ENCODE results near the gene EMD.

- TF ChIP-seq CTCF (conservative IDR thresholded peaks at IDR 0.05 in 1 of 2, IDR thresholded peaks at IDR 0.05 in 1 of 2; ENCODE audit: extremely low read depth in 1 of 2, insufficient read depth in 1 of 2, low read depth in 1 of 2, low read length in 2 of 2) = no peak
- no peak for TF ChIP-seq EZH2 (IDR thresholded peaks at IDR 0.05; ENCODE audit: borderline replicate concordance, low read length)
These were observed 25.6 kb downstream of the EMD start for GRCh38 chrX:154404625-154405192.
